Cerebellar nuclear complex (tissue), 1 donor: ENCODE results near the gene TFDP2.
A peak's percentile ranks its signal among the peaks of the same experiment; 100 is the strongest.

Experiments
- DNase-seq, 2 experiments: peaks; one replicate each; lab custom pipeline; 2025; lab: John Stamatoyannopoulos, UW

TFDP2 gene

GRCh38 chr3:141960731-141961130 is 188.6 kb downstream of the TFDP2 start:
- DNase-seq = no peak

GRCh38 chr3:141959589-141960554 is 189.5 kb downstream of the TFDP2 start:
- DNase-seq = no peak

GRCh38 chr3:141955175-141955574 is 194.2 kb downstream of the TFDP2 start:
- DNase-seq = no peak

- no peak for DNase-seq
Measured at GRCh38 chr3:141952611-141953010, 196.7 kb downstream of the TFDP2 start.

DNA sequence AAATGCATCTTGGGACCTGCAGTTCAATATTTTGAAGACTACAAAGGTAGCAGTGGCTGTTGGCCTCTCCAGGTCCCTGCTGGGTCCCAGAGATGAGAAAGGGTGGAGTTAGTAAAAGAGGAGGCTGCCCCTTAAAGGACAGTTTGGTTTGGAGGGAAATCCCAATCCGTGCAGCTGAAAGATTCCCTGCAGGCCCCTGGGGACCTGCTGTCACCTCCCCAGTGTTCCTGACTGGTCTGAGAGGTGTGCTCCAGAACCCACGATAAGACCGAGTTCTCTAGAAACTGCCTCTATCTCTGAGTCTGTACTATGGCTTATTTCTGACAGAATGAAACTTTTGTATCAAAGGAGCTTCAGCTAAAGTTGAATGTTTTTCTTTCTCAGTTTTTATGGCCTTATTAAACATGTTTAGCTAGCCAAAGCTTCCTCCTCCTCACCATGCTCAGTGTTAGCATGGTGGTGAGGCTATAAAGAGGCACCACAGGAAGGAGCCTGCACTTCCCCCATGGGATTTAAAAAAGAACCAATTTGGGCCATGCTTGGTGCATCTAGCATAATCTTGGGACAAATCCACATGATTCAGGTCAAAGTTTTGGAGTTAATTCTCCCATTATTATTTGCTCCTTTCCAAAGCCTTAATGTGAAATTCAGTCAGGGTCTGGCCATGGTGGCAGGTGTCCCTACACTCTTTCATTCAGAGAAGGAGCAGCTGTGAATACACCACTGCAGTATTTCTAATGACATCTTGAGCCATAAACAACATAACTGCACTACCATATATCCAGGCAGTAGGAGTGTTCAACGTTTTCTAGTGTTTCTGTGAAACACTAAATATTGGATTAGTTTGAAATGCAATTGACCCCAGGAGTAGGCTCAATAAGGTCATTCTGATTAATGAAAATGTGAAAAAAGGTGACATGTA is 198.5 kb downstream of the TFDP2 start:
- no peak for DNase-seq

DNA sequence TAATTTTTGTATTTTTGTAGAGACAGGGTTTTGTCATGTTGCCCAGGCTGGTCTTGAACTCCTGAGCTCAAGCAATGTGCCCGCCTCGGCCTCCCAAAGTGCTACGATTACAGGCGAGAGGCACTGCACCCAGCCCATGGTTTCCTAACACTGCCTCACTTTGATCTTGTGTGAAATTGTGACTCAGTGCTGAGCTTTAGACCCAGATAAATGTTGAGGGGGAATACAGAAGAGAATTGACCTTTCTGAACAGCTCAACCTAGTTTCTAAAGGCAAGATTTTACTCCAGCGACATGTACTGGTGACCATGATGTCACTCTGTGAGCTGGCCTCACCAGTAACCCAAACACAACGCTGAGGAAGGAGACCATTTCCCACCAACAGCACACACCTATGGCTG is 199.4 kb downstream of the TFDP2 start:
- DNase-seq = no peak

DNA sequence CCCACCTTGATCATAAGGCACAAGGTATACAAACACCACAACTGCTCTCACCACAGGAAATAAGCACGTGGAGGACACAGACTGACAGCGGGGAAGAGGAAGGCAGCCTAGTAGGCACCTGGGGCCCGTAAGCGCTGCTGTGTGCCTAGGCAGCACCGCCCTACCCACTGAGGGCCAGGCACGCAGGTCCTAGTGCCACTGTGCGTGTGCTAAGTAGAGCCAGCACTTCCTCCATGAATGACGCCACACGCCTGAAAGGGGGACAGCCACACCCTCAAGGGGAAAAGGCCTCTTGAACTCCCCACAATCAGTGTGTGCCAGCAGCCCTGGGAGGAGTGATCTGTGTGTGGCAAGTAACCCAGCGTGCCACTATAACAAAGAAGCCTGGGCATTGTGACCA is 199.9 kb downstream of the TFDP2 start:
- DNase-seq = no peak

GRCh38 chr3:141945726-141946485 is 203.4 kb downstream of the TFDP2 start:
- peak; percentile 47 to 72 for DNase-seq

DNA sequence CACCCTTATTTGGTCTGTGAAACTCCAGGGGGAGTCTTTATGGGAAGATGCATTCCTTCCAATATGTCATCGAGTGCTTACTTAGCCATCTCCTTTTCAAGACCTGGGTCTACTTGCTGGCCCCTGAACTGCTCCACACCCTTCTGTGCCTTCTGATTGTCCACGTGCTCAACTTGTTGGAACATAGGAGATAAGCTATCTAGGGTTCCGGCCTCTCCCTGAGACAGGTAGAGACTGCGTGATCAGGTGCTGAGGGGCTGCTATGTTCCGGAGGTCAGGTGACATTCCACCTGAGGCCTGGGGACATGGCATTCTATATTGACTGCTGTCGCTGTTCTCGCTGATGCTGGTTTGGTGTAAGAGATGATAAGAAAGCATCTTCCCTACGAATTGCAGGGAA is 207.3 kb downstream of the TFDP2 start:
- DNase-seq = no peak

DNA sequence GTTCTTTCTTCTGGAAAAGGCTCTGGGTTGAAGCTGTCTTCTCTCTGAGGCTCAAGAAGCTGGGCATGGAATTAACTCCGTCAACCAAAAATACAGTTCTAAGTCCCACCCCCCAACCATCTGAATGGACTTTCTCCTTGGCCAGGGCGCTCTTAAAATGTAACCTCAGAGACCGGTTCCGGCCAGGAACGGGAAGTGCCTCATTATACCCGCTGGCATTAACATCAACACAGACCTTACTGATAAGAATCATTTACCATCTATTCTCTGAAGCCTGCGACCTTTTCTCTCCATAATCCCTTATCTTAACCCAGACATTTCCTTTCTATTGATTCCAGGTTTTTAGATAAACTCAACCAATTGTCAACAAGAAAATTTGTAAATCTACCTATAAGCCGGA is 208.3 kb downstream of the TFDP2 start:
- DNase-seq = no peak

DNA sequence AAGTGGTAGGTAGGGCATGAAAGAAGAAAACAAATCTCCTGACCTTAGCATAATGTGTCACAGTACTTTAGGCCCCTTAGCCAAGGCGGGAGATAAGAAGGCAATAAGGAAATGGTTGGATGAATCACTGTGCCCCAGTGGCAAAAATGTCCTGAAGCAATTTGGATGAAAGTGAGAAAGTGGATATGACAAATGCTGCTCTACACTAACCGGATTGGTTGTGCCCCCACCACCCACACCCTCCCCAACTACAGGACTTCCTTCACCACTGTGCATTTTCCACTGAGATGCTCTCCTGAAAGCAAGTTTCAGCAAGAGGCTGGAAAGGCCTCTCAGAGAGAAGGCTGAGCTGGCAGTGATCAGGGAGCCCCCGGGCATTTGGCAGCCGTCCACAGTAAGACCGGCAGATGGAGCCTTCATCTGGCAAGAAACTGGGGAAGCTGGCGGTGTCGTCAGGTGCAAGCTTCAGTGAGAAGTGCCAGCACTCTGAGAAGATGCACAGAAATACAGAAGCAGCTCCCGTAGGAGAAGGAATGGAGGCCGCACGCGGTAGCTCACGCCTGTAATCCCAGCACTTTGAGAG is 209.1 kb downstream of the TFDP2 start:
- peak; percentile 81 to 90 for DNase-seq

- no peak for DNase-seq
Measured at GRCh38 chr3:141939759-141940158, 209.6 kb downstream of the TFDP2 start.

DNA sequence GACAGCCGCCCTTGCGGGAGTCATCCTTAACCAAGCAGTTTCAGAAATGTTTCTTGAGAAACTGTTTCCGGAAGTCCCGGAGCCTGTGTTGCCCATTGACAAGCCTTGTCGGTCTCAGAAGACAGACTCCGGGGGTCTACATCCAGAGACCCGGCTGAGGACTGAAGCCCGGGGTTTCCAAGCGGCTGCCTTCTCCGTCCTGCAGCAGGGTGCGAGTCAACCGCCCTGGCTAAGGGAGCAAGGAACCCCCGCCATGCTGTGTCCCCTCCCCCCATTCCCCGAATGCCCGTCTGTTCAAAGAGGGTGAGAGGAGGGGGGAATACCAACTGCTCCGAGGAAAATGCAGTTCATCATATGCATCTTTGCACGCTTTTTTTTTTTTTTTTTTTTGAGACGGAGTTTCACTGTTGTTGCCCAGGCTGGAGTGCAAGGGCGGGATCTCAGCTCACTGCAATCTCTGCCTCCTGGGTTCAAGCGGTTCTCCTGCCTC is 211.3 kb downstream of the TFDP2 start:
- DNase-seq = no peak

DNA sequence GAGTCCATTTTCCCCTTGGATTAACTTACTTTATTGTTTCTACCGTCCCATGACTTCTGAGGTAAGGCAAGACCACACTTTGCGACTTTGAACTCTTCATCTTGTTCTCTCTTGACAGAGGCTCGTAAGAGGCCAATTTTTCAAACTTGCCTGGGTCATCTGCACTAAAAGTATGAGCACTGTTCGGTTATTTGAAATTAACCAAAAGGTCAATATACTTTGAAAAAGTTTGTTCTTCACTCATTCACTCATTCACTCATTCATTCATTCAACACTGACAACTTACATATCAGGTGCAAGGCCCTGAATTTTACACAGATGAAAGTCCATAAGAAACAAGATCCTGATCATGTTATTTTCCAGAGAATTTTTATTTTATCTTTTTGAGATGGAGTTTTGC is 215.0 kb downstream of the TFDP2 start:
- DNase-seq = no peak

- DNase-seq = no peak
Measured at GRCh38 chr3:141933421-141934300, 215.7 kb downstream of the TFDP2 start.

GRCh38 chr3:141930801-141931200 is 218.5 kb downstream of the TFDP2 start:
- no peak for DNase-seq

GRCh38 chr3:141929341-141929995 is 219.9 kb downstream of the TFDP2 start:
- DNase-seq = no peak

DNA sequence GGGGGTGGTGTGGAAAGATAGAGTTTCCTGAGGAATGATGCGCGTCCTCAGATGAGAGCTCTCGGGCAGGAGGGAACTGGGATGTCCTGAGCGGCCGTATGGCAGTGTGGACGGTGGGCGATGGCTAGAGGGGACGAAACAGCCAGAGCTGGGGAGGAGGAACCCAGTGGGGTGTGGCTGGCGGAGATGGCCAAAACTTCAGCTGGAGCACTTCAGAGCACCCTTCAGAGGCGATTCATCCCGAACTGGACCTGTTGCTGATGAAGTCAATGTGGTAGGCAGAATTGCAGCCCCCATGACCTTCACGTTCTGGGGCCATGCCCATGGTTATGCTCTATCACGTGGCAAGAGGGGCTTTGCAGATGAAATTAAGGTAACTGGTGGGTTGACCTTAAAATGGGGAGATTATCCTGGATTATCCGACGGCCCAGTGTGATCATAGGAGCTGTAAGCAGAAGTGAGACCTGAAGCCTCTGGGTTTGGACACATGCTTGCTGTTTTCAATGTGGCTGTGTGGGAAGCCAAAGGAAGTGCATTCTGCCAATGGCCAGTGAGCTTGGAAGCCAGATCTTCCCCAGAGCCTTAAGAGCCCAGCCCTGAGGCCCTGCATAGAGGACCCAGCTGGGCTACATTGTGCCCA is 220.6 kb downstream of the TFDP2 start:
- no peak for DNase-seq

DNA sequence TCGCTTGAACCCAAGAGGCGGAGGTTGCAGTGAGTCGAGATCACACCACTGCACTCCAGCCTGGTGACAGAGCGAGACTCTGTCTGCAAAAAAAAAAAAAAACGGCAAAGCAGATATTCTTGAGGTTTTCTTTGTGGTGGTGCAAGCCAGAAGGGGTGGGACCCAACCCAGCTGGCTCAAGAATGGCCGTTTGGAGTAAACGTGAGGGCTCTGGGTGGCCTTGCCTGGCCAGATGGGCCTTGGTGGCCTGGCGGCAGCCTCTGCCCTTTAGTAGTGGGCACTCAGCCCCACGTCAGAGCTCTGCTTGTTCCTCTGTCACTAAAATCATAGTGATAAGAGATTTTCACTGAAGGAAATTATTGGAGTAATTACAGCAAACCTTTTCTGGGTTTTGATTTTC is 222.4 kb downstream of the TFDP2 start:
- DNase-seq = no peak
